Activated CD4-positive, alpha-beta memory T cell treated with anti-CD3 and anti-CD28 coated beads for 36 hours (primary cell): ENCODE measurements around the gene KCNQ5. TPM values are rescaled to one million over a fixed set of nuclear protein-coding genes. Genes with fewer than 3 reads are reported as not detected.
"Not testable (repeated sequence)": the region's sequence is repeated elsewhere in the genome, so short reads cannot be mapped to it uniquely, and the experiment has no call there.

Source experiments
- CTCF ChIA-PET: fragments of 350-600 bp; sonication (Branson Sonifier 250); formaldehyde crosslinking; loops from one replicate; lab custom pipeline; 2021; ENCODE audit warnings: antibody characterized with exemption, inconsistent platforms; lab: Charles Lee
- POLR2A ChIA-PET: fragments of 350-600 bp; sonication (Branson Sonifier 250); formaldehyde crosslinking; loops from one replicate; lab custom pipeline; 2021; ENCODE audit warnings: antibody characterized with exemption; lab: Charles Lee
- DNase-seq: peaks from one replicate; pipeline ENCODE4 v3.0.0-alpha.2; 2020
- H3K27ac Mint-ChIP-seq: one replicate; pipeline ENCODE4 v1.8.0; 2021; ENCODE audit warnings: mixed read lengths
- H3K27me3 Mint-ChIP-seq: one replicate; pipeline ENCODE4 v1.8.0; 2021; ENCODE audit warnings: mixed read lengths
- H3K36me3 Mint-ChIP-seq: one replicate; pipeline ENCODE4 v1.8.0; 2021; ENCODE audit warnings: mixed read lengths
- H3K4me1 Mint-ChIP-seq: one replicate; pipeline ENCODE4 v1.8.0; 2021; ENCODE audit warnings: low read depth, mixed read lengths
- H3K4me3 Mint-ChIP-seq: one replicate; pipeline ENCODE4 v1.8.0; 2021; ENCODE audit warnings: mild to moderate bottlenecking, mixed read lengths
- H3K9me3 Mint-ChIP-seq: one replicate; pipeline ENCODE4 v1.8.0; 2021; ENCODE audit warnings: mixed read lengths
- intact Hi-C: fragments of 100-400 bp; cut with micrococcal nuclease; formaldehyde crosslinking; loops from one replicate; pipeline ENCODE4 v1.15.1; 2023
- total RNA-seq, 2 experiments: library from RNA; stranded (reverse); gene quantifications; one replicate each; pipeline ENCODE4 v1.2.3, GENCODE V29; 2021

The KCNQ5 gene
- total RNA-seq, 2 experiments from 2014 or later = 4.5 to 5.2 TPM

DNA sequence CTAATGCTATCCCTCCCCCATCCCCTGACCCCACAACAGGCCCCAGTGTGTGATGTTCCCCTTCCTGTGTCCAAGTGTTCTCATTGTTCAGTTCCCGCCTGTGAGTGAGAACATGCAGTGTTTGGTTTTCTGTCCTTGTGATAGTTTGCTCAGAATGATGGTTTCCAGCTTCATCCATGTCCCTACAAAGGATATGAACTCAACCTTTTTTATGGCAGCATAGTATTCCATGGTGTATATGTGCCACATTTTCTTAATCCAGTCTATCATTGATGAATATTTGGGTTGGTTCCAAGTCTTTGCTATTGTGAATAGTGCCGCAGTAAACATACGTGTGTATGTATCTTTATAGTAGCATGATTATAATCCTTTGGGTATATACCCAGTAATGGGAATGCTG, 356.9 kb downstream of the KCNQ5 start:
- not testable (repeated sequence) for H3K27me3 Mint-ChIP-seq

GRCh38 chr6:72984189-72984831, 362.4 kb downstream of the KCNQ5 start:
- H3K36me3 Mint-ChIP-seq, CTCF ChIA-PET, H3K27me3 Mint-ChIP-seq, H3K4me3 Mint-ChIP-seq, H3K4me1 Mint-ChIP-seq, POLR2A ChIA-PET, DNase-seq, intact Hi-C loops, H3K27ac Mint-ChIP-seq: not testable (repeated sequence)
- H3K9me3 Mint-ChIP-seq = peaks cover 22% of the 10 kb centered on the region

More for the DNA sequence above, 356.9 kb downstream of the KCNQ5 start:
- H3K4me1 Mint-ChIP-seq, DNase-seq, intact Hi-C loops, H3K27ac Mint-ChIP-seq, POLR2A ChIA-PET, H3K4me3 Mint-ChIP-seq, CTCF ChIA-PET: not testable (repeated sequence)
- Mint-ChIP-seq H3K36me3 (peaks cover 11% of the 10 kb centered on the region), H3K9me3 (peaks cover 21% of the 10 kb centered on the region)

DNA sequence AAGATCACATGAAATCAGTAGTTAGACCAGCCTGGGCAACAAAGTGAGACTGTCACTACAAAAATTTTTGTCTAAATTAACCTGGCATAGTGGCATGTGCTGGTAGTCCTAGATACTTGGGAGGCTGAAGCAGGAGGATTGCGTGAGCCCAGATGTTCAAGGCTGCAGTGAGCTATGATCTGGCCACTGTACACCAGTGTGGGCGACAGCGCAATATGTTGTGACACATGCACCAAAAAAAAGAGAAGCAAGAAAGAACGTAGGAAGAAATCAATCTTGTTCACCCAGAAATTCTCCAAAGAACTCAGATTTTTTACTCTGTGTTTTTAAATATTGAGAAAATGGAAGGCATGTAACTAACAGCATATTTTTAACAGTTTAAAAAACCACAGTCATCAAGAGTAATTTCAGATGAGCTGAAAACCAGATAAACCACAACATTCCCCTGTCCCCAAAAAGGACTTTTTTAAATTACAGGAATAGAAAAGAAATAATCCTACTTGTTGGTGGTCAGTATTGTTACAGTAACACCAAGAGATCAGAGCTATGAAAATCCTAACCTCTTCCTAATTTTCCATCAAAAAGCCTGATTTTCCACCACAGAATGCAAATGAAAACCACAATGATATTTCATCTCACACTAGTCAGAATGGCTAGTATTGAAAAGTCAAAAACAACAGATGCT, 363.3 kb downstream of the KCNQ5 start:
- Mint-ChIP-seq H3K9me3 (peaks cover 22% of the 10 kb centered on the region), H3K4me3 (no peak overlapping the region), H3K36me3 (peaks cover 6% of the 10 kb centered on the region), H3K4me1 (no peaks in the 10 kb centered on the region), H3K27me3 (no peaks in the 10 kb centered on the region), H3K27ac (no peak overlapping the region)
- no peak for DNase-seq
- ChIA-PET POLR2A (no interaction called here), CTCF (interaction anchor here (0.7 kb wide), 1 partner anchor 36 kb away, joined by 3 read pairs; no protein-coding TSS in a partner anchor)
- intact Hi-C loops = no loop called here

DNA sequence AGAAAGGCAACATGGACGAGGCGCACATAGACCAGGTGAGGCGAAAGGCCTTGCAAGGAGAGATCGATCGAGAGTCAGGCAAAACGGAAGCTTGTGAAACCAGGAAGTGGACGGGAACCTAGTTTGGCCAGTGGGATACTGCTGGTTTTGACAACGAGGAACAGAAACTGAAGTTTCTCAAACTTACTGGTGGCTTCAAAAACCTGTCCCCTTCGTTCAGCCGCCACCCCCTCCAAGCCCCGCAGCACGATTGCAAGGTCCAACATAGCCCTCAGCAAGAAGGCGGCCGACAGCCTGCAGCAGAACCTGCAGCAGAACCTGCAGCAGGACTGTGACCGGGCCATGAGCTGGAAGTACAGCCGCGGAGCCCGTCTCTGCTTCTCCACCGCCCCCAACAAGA, 365.4 kb downstream of the KCNQ5 start:
- H3K4me3 Mint-ChIP-seq = no peak overlapping the region
- CTCF ChIA-PET = no interaction called here
- peaks cover 15% of the 10 kb centered on the region for H3K9me3 Mint-ChIP-seq
- POLR2A ChIA-PET = no interaction called here
- intact Hi-C loops = no loop called here
- DNase-seq = no peak
- H3K36me3 Mint-ChIP-seq = peaks cover 3% of the 10 kb centered on the region
- H3K27me3 Mint-ChIP-seq = no peaks in the 10 kb centered on the region
- no peak overlapping the region for H3K27ac Mint-ChIP-seq
- no peaks in the 10 kb centered on the region for H3K4me1 Mint-ChIP-seq

- Mint-ChIP-seq H3K27ac (no peak overlapping the region), H3K4me3 (no peak overlapping the region), H3K9me3 (no peaks in the 10 kb centered on the region), H3K4me1 (no peaks in the 10 kb centered on the region), H3K27me3 (no peaks in the 10 kb centered on the region), H3K36me3 (no peaks in the 10 kb centered on the region)
- ChIA-PET CTCF (no interaction called here), POLR2A (no interaction called here)
- intact Hi-C loops = no loop called here
- no peak for DNase-seq
Measured at GRCh38 chr6:72999995-73000394, 378.1 kb downstream of the KCNQ5 start.

GRCh38 chr6:73000460-73000859, 378.6 kb downstream of the KCNQ5 start:
- intact Hi-C loops = no loop called here
- no peak for DNase-seq
- CTCF ChIA-PET = no interaction called here
- POLR2A ChIA-PET = no interaction called here
- H3K4me3 Mint-ChIP-seq = no peak overlapping the region
- H3K36me3 Mint-ChIP-seq = no peaks in the 10 kb centered on the region
- no peak overlapping the region for H3K27ac Mint-ChIP-seq
- H3K27me3 Mint-ChIP-seq = no peaks in the 10 kb centered on the region
- no peaks in the 10 kb centered on the region for H3K4me1 Mint-ChIP-seq
- no peaks in the 10 kb centered on the region for H3K9me3 Mint-ChIP-seq

DNA sequence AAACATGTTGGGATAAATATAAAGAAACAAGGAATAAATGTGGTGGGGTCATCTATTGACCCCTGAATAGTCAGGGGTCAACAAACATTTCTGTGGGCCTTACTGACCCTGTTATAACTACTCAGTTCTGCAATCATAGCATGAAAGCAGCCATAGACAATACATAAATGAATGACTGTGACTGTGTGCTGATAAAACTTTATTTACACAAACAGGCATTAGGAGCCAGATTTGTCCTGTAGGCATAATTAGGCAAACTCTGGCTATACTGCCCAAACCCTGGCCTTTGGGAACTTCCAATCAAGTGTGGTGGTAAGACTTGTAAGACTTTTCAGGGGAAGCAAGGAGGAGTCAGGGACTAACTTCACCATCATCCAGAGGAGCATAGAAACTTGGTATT, 380.7 kb downstream of the KCNQ5 start:
- H3K36me3 Mint-ChIP-seq = peaks cover 6% of the 10 kb centered on the region
- H3K4me1 Mint-ChIP-seq = no peaks in the 10 kb centered on the region
- no peak overlapping the region for H3K27ac Mint-ChIP-seq
- intact Hi-C loops = no loop called here
- H3K4me3 Mint-ChIP-seq = no peak overlapping the region
- no peaks in the 10 kb centered on the region for H3K27me3 Mint-ChIP-seq
- H3K9me3 Mint-ChIP-seq = no peaks in the 10 kb centered on the region
- DNase-seq = no peak
- CTCF ChIA-PET = no interaction called here
- POLR2A ChIA-PET = no interaction called here

DNA sequence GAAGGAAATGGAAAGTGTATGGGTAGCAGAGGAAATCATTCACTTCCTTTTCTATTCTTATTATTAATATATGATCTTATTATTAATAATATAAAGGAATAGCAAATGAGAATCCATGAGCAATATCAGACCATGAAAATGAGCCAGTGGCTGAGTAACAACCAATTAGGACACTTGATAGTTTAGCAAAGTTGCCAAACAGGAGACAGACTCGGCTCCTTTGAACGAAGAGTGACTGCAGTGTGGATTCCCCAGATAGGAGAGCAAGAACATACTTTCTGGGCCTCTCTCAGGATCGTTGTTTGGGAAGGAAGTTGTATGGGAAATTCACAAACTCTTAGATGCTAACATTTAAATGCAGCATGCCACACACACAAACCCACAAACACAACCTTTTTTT, 381.4 kb downstream of the KCNQ5 start:
- intact Hi-C loops = no loop called here
- Mint-ChIP-seq H3K9me3 (no peaks in the 10 kb centered on the region), H3K4me3 (no peak overlapping the region), H3K27ac (no peak overlapping the region), H3K36me3 (peaks cover 6% of the 10 kb centered on the region), H3K27me3 (no peaks in the 10 kb centered on the region), H3K4me1 (no peaks in the 10 kb centered on the region)
- ChIA-PET CTCF (no interaction called here), POLR2A (no interaction called here)
- DNase-seq = no peak

DNA sequence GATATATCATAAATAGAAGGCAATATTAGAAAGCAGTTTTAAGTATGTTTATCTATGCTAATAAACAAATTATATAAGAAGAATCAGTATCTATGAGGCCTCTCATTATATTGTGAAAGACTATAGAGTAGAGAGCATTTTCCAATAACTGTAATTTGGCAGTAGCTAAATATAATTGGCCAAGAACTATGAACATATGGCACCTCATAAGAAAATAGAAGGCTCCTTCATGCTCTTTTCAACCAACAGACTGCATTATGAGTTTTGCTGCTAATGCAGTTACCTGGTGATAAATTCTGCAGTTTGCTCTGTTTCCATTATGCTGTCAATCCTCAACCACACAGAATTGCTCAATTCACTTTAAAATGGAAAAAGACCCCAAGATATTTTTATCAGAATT, 382.4 kb downstream of the KCNQ5 start:
- CTCF ChIA-PET = no interaction called here
- POLR2A ChIA-PET = no interaction called here

GRCh38 chr6:73004861-73005260, 383.0 kb downstream of the KCNQ5 start:
- H3K4me3 Mint-ChIP-seq = no peak overlapping the region
- no peaks in the 10 kb centered on the region for H3K4me1 Mint-ChIP-seq
- POLR2A ChIA-PET = no interaction called here
- no peak for DNase-seq
- CTCF ChIA-PET = no interaction called here
- H3K27ac Mint-ChIP-seq = no peak overlapping the region
- no peaks in the 10 kb centered on the region for H3K27me3 Mint-ChIP-seq
- no peaks in the 10 kb centered on the region for H3K9me3 Mint-ChIP-seq
- intact Hi-C loops = no loop called here
- peaks cover 6% of the 10 kb centered on the region for H3K36me3 Mint-ChIP-seq

More for the DNA sequence above, 382.4 kb downstream of the KCNQ5 start:
- intact Hi-C loops = no loop called here
- no peak overlapping the region for H3K27ac Mint-ChIP-seq
- H3K4me3 Mint-ChIP-seq = no peak overlapping the region
- H3K36me3 Mint-ChIP-seq = peaks cover 6% of the 10 kb centered on the region
- no peaks in the 10 kb centered on the region for H3K4me1 Mint-ChIP-seq
- H3K27me3 Mint-ChIP-seq = no peaks in the 10 kb centered on the region
- no peak for DNase-seq
- no peaks in the 10 kb centered on the region for H3K9me3 Mint-ChIP-seq

DNA sequence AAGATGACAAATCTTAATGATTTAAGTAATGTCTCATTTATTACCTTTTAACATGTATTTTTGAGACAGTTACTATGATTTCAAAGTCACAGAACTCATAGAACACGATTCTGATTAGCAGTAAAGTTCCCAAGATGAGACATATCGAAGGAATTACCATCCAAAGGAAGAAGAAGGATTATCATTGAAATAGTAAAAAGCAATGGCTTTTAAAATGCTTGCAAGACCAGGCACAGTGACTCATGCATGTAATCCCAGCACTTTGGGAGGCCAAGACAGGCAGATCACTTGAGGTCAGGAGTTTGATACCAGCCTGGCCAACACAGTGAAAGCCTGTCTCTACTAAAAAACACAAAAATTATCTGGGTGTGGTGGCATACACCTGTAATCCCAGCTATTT, 384.3 kb downstream of the KCNQ5 start:
- ChIA-PET POLR2A (no interaction called here), CTCF (no interaction called here)
- no peaks in the 10 kb centered on the region for H3K9me3 Mint-ChIP-seq
- H3K4me1 Mint-ChIP-seq = no peaks in the 10 kb centered on the region
- intact Hi-C loops = no loop called here
- H3K27me3 Mint-ChIP-seq = no peaks in the 10 kb centered on the region
- no peak overlapping the region for H3K4me3 Mint-ChIP-seq
- H3K27ac Mint-ChIP-seq = no peak overlapping the region
- peaks cover 6% of the 10 kb centered on the region for H3K36me3 Mint-ChIP-seq
- DNase-seq = no peak

DNA sequence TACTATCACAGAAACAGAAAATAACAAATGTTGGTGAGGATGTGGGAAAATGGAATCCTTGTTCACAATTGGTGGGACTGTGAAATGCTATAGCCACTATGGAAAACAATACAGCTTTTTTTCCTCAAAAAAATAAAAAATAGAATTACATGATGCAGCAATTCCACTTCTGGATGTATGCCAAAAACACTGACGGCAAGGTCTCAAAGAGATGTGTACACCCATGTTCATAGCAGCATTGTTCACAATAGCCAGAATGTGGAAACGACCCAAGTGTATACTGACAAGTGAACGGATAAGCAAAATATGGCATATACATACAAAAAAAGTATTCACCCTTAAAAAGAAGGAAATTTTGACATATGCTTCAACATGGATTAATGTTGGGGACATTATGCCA, 390.1 kb downstream of the KCNQ5 start:
- intact Hi-C loops = no loop called here
- ChIA-PET POLR2A (no interaction called here), CTCF (no interaction called here)
- DNase-seq = no peak
- peaks cover under 1% of the 10 kb centered on the region for H3K36me3 Mint-ChIP-seq
- H3K27me3 Mint-ChIP-seq = no peaks in the 10 kb centered on the region
- H3K27ac Mint-ChIP-seq = no peak overlapping the region
- no peaks in the 10 kb centered on the region for H3K9me3 Mint-ChIP-seq
- no peak overlapping the region for H3K4me3 Mint-ChIP-seq
- H3K4me1 Mint-ChIP-seq = no peaks in the 10 kb centered on the region

DNA sequence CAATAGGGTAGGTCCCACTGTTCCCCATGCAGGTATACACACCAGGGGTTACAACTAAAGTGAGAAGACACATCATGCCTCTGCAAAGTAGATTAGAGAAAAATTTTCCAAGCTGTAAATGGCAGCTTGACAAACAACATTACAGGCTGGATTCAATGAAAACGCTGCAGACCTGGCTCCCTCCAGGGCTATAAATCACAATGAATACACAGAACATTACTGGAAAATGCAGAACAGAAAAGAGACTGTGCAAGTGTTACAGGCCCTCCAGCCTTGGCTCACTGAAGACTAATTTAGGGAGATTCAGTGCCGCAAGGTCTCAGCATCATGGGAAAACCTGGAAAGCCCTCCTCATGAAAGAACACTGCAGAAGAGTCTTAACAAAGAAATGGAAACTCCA, 395.6 kb downstream of the KCNQ5 start:
- H3K27me3 Mint-ChIP-seq = no peaks in the 10 kb centered on the region
- CTCF ChIA-PET = no interaction called here
- no peaks in the 10 kb centered on the region for H3K36me3 Mint-ChIP-seq
- POLR2A ChIA-PET = no interaction called here
- H3K9me3 Mint-ChIP-seq = no peaks in the 10 kb centered on the region
- no peak overlapping the region for H3K4me3 Mint-ChIP-seq
- no peaks in the 10 kb centered on the region for H3K4me1 Mint-ChIP-seq
- intact Hi-C loops = no loop called here
- no peak for DNase-seq
- no peak overlapping the region for H3K27ac Mint-ChIP-seq
